Measurements from ENCODE around the gene PLPPR1. TPM values are rescaled to one million over a fixed set of nuclear protein-coding genes. Genes with fewer than 3 reads are reported as not detected.

Gene PLPPR1
- polyA plus RNA-seq, 1 of the 3 experiments (the other 2 are of a cell fraction), result not detected

DNA sequence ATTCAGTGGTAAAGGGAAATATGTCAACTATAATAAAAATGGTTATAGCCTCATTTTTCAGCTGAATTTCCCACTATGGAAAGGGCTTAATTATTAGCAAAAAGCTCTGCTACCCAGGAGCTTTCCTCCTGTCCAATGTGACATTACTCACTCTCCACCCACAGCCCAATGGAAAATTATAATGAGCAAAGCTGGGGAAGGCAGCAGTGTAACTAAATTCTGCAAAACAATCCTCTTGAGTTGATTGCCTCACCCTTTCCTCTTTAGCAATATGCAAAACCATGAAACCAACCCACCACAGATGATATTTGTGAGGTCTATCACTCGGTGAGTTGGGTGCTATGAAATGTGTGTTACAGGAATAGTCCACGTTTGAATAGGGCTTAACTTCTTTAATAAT is 14.0 kb upstream of the PLPPR1 start:
- WGBS (ENCODE audit: low lambda C conversion rate), result 6% methylated on average over 2 of the region's 2 CpGs
- CTCF ChIA-PET, result interaction anchor here (1.3 to 1.6 kb wide), 2 partner anchors 14 to 299 kb away, joined by 3 to 4 read pairs; partner anchors contain the start of gene PLPPR1

DNA sequence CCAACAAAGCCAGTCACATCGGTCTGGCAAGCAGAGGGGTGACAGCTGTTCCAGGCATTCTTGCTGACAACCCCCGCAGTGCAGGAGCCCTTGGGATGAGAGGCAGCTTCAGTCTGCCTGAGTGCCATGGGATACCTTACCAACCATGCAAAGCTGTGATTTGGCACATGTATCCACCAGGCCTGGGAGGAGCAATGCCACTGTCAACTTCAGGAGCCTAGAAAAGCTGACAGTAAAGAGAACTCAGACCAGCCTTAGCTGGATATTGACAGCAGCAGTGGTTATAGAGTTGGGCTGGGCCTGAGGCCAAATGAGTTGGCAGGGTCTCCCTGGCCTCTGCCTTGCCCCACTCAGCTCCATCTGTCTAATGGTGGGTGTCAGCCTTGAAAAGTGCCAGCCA is 10.1 kb upstream of the PLPPR1 start:
- no peaks in the 10 kb centered on the region for H4K20me1 ChIP-seq (ENCODE audit: insufficient read depth)
- no peaks in the 10 kb centered on the region for H3K4me1 ChIP-seq (ENCODE audit: control insufficient read depth in 1 of 2, insufficient read depth in 2 of 2, low read depth in 1 of 2, low read length in 1 of 2)
- H3K9me2 ChIP-seq, result no peaks in the 10 kb centered on the region
- POLR2A ChIA-PET, result no interaction called here
- 0% methylated on average over 2 of the region's 2 CpGs for WGBS (ENCODE audit: low lambda C conversion rate)
- H3K79me2 ChIP-seq (ENCODE audit: insufficient read depth), result no peaks in the 10 kb centered on the region
- no peak for DNase-seq
- no peak overlapping the region for H2AFZ ChIP-seq (ENCODE audit: low read depth)
- H3K27ac ChIP-seq (ENCODE audit: low read depth in 2 of 2, low read length in 1 of 2), result no peak overlapping the region
- no peaks in the 10 kb centered on the region for H3K36me3 ChIP-seq (replicated peaks in 1 of 2; ENCODE audit: control insufficient read depth in 1 of 2, insufficient read depth in 2 of 2, low read length in 1 of 2)
- no peak for TF ChIP-seq GABPA (IDR thresholded peaks at IDR 0.05; ENCODE audit: low read depth)
- no peak for TF ChIP-seq TEAD4 (IDR thresholded peaks at IDR 0.05; ENCODE audit: borderline replicate concordance, insufficient read depth)
- no peak for TF ChIP-seq TCF12 (IDR thresholded peaks at IDR 0.05)
- TF ChIP-seq, protein P1, sequence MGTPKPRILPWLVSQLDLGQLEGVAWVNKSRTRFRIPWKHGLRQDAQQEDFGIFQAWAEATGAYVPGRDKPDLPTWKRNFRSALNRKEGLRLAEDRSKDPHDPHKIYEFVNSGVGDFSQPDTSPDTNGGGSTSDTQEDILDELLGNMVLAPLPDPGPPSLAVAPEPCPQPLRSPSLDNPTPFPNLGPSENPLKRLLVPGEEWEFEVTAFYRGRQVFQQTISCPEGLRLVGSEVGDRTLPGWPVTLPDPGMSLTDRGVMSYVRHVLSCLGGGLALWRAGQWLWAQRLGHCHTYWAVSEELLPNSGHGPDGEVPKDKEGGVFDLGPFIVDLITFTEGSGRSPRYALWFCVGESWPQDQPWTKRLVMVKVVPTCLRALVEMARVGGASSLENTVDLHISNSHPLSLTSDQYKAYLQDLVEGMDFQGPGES (IDR thresholded peaks at IDR 0.05; ENCODE audit: low read depth, low read length), result no peak
- TF ChIP-seq FOXJ3 (CRISPR knock-in tag; IDR thresholded peaks at IDR 0.05), result no peak
- no peak for TF ChIP-seq YY1 (IDR thresholded peaks at IDR 0.05; ENCODE audit: low read depth)
- no peak for TF ChIP-seq EP300 (IDR thresholded peaks at IDR 0.05; ENCODE audit: borderline replicate concordance in 1 of 2, low read depth in 1 of 2, low read length in 1 of 2)
- no peak for TF ChIP-seq NRF1 (IDR thresholded peaks at IDR 0.05; ENCODE audit: low read depth, low read length)
- no peak for TF ChIP-seq FOXM1 (IDR thresholded peaks at IDR 0.05; ENCODE audit: low read depth)
- TF ChIP-seq, protein P2, sequence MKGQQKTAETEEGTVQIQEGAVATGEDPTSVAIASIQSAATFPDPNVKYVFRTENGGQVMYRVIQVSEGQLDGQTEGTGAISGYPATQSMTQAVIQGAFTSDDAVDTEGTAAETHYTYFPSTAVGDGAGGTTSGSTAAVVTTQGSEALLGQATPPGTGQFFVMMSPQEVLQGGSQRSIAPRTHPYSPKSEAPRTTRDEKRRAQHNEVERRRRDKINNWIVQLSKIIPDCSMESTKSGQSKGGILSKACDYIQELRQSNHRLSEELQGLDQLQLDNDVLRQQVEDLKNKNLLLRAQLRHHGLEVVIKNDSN (IDR thresholded peaks at IDR 0.05; ENCODE audit: borderline replicate concordance, low read depth), result no peak
- TF ChIP-seq, protein P3, sequence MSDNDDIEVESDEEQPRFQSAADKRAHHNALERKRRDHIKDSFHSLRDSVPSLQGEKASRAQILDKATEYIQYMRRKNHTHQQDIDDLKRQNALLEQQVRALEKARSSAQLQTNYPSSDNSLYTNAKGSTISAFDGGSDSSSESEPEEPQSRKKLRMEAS (IDR thresholded peaks at IDR 0.05; ENCODE audit: low read depth), result no peak
- TF ChIP-seq, protein P4, sequence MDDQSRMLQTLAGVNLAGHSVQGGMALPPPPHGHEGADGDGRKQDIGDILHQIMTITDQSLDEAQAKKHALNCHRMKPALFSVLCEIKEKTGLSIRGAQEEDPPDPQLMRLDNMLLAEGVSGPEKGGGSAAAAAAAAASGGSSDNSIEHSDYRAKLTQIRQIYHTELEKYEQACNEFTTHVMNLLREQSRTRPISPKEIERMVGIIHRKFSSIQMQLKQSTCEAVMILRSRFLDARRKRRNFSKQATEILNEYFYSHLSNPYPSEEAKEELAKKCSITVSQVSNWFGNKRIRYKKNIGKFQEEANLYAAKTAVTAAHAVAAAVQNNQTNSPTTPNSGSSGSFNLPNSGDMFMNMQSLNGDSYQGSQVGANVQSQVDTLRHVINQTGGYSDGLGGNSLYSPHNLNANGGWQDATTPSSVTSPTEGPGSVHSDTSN (IDR thresholded peaks at IDR 0.05), result no peak
- TF ChIP-seq, protein P5, sequence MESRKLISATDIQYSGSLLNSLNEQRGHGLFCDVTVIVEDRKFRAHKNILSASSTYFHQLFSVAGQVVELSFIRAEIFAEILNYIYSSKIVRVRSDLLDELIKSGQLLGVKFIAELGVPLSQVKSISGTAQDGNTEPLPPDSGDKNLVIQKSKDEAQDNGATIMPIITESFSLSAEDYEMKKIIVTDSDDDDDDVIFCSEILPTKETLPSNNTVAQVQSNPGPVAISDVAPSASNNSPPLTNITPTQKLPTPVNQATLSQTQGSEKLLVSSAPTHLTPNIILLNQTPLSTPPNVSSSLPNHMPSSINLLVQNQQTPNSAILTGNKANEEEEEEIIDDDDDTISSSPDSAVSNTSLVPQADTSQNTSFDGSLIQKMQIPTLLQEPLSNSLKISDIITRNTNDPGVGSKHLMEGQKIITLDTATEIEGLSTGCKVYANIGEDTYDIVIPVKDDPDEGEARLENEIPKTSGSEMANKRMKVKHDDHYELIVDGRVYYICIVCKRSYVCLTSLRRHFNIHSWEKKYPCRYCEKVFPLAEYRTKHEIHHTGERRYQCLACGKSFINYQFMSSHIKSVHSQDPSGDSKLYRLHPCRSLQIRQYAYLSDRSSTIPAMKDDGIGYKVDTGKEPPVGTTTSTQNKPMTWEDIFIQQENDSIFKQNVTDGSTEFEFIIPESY (IDR thresholded peaks at IDR 0.05; ENCODE audit: borderline replicate concordance, low read depth), result no peak
- TF ChIP-seq MXI1 (IDR thresholded peaks at IDR 0.05; ENCODE audit: low read depth, low read length), result no peak
- H3K9me3 ChIP-seq, result no peaks in the 10 kb centered on the region
- no peak overlapping the region for H3K9ac ChIP-seq
- H3K4me3 ChIP-seq (ENCODE audit: low read depth in 2 of 2, low read length in 1 of 2), result no peak overlapping the region
- no peaks in the 10 kb centered on the region for H3K27me3 ChIP-seq (ENCODE audit: insufficient read depth)
- H3K4me2 ChIP-seq, result no peak overlapping the region
- H3F3A ChIP-seq (replicated peaks; ENCODE audit: insufficient read depth), result no peaks in the 10 kb centered on the region
- CTCF ChIA-PET, result no interaction called here

More for the DNA sequence above, 14.0 kb upstream of the PLPPR1 start:
- no peak for DNase-seq
- H3F3A ChIP-seq (replicated peaks; ENCODE audit: insufficient read depth), result no peaks in the 10 kb centered on the region
- no peaks in the 10 kb centered on the region for H4K20me1 ChIP-seq (ENCODE audit: insufficient read depth)
- H3K4me1 ChIP-seq (ENCODE audit: control insufficient read depth in 1 of 2, insufficient read depth in 2 of 2, low read depth in 1 of 2, low read length in 1 of 2), result no peaks in the 10 kb centered on the region
- H3K36me3 ChIP-seq (replicated peaks in 1 of 2; ENCODE audit: control insufficient read depth in 1 of 2, insufficient read depth in 2 of 2, low read length in 1 of 2), result no peaks in the 10 kb centered on the region
- no peaks in the 10 kb centered on the region for H3K79me2 ChIP-seq (ENCODE audit: insufficient read depth)
- no peaks in the 10 kb centered on the region for H3K9me2 ChIP-seq
- POLR2A ChIA-PET, result no interaction called here
- TF ChIP-seq FOXJ3 (CRISPR knock-in tag; IDR thresholded peaks at IDR 0.05) (no peak), RFX5 (IDR thresholded peaks at IDR 0.05; ENCODE audit: low read length) (no peak)
- TF ChIP-seq, protein P1 (IDR thresholded peaks at IDR 0.05; ENCODE audit: low read depth, low read length), result no peak
- no peaks in the 10 kb centered on the region for H3K9me3 ChIP-seq
- H2AFZ ChIP-seq (ENCODE audit: low read depth), result no peak overlapping the region
- H3K27ac ChIP-seq (ENCODE audit: low read depth in 2 of 2, low read length in 1 of 2), result no peak overlapping the region
- no peaks in the 10 kb centered on the region for H3K27me3 ChIP-seq (ENCODE audit: insufficient read depth)
- no peak overlapping the region for H3K4me3 ChIP-seq (ENCODE audit: low read depth in 2 of 2, low read length in 1 of 2)
- no peak overlapping the region for H3K4me2 ChIP-seq
- no peak overlapping the region for H3K9ac ChIP-seq
